ENCODE data around the gene MVB12A.

Gene MVB12A

DNA sequence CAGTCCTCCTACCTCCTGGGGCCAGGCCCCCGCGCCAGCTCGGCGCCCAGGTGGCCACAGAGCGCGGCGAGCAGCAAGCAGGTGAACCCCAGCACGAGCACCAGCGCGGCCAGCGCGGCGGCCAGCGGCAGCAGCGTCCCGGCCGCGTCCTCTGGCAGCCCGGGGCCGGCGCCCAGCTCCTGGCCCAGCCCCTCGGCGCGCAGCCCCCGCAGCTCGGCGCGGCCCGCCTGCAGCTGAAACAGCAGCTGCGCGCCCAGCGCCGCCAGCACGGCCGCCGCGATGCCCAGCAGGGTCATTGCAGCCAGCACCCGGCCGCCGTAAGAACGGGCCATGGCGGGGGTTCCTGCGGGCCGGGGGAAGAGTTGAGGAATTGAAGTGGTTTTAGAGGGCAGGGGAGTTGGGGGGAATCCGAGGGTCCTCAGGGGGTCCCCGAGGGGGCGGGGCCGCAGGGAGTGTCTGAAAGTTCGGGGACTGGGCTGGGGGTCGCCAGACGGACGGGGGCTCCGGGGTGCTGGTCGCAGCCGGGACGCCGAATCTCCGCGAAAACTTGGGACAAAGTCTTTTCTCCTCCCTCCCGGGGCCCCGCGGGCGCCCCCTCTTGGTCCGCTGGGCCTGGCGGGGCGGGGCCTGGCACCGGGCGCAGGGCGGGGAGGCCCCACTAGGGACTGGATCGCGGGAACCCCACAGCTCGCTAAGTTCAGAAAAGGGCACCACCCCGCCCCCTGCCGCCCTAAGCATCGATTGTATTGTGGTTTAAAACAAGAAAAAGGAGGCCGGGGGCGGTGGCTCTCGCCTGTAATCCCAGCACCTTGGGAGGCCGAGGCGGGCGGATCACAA, 28.5 kb downstream of the MVB12A start, which contains the start of gene TMEM221:
TMEM221 (minus strand) TSS at position 538 of the 837 bp plus-strand sequence; CDS start at position 332, 206 bp downstream.
- DNase-seq = peak; percentile 63

DNA sequence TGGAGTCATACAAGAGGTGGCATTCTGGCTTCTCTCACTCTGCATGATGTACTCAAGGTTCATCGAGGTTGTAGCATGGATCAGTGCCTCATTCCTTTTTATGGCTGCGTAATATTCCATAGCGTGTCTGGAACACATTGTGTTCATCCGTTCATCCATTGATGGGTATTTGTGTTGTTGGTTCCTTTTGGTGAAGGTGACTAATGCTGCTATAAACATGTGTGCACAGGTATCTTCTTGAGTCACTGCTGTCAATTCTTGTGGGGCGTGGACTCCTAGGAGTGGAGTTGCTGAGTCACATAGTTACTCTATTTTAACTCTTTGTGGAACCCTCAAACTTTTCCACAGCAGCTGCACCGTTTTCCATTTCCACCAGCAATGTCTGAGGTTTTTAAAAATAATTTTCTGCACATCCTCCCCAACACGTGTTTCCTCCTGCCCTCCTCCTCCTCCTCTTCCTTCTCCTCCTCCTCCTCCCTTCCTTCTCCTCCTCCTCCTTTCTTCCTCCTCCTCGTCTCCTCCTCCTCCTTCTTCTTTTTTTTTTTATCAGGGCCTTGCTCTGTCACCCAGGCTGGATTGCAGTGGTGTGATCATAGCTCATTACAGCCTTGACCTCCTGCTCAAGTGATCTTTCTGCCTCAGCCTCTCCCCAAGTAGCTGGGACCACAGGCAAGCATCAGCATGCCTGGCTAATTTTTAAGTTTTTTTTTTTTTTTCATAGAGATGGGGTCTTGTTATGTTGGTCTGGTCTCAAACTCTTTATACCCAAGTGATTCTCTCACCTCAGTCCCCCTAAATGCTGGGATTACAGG, 30.6 kb downstream of the MVB12A start:
- DNase-seq = no peak

DNA sequence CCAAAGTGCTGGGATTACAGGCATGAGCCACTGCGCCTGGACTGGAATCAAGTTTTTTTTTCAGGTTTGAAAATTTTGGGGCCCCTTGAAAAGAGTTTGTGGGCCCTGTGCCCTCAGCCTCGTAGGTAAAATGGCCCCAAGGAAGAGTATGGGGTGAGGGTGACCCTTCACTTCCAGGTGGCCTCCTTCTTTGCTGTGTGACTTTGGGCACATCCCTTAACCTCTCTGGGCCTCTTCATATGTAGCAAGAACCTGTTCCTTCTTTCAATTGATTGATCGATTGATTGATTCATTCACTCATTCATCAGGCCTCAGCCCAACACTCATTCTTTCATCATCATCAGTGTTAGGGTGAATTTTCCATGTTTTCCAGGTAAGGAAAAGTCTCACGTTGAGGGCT, 32.0 kb downstream of the MVB12A start:
- no peak for DNase-seq

DNA sequence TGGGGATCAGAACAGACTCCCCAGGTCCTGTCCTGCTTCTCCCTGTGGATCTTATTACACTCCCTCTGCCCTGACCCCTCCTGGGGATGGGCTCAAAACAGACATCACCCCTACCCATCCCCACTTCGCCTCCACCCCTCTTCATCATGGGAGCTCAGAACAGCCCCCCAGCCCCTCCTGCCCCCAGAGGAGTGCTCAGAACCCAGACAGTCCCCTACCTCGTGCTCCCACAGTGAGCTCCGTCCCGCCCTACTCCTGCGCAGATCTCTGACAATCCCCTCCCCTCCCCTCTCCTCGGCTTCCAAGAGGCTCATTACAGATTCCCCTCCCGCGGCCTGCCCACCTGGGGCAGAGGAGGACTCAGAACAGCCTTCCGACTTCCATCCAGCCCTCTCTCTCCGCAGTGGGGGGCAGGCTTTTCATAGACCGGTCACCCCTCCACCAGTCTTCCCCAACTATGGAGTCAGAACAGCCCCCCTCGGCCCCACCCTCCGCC, 34.8 kb downstream of the MVB12A start:
- no peak for DNase-seq

DNA sequence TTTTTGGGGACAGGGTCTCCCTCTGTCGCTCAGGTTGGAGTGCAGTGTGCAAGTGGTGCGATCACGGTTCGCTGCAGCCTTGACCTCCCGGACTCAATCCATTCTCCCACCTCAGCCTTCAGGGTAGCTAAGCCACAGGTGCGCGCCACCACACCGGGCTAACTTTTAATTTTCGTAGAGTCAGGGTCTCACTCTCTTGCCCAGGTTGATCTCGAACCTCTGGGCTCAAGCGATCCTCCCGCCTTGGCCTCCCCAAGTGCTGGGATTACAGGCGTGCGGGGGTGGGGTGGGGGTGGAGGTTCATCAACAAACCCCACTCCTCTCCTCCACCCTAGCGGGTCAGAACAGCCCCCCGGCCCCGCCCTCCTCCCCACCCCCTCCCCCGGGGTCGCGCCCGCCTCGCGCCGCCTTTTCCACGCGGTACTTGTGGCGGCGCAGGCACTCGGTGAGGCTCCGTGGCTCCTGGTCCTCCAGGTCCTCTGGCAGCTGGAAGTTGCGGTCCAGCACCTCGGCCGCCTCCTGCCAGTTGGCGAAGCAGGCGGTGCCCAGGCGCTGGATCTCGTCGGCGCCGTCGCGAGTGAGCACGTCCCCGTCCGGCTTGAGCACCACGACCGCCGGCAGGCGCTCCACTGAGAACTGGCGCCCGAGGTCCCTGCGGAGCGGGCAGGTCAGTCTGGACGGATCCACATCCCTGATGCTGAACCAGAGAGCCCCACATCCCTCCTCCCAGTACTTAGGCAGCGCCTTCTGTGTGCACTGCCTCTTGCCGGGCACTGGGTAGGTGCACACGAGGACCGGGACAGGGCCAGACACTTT, 35.7 kb downstream of the MVB12A start:
- DNase-seq = no peak

DNA sequence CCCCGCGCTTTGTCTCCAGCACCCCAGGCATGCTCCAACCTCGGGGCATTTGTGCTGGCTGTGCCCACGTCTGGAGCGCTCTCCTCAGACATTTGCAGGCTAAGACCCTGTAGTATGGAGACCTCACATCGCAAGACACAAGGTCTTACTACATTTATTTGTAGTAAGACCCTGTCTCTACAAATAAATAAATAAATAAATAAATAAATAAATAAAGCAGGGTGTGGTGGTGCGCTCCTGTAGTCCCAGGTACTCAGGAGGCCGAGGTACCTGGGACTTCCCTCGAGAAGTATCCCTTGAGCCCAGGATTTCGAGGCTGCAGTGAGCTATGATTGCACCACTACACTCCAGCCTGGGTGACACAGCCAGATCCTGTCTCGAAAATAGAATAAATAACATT, 36.3 kb downstream of the MVB12A start:
- DNase-seq = no peak

DNA sequence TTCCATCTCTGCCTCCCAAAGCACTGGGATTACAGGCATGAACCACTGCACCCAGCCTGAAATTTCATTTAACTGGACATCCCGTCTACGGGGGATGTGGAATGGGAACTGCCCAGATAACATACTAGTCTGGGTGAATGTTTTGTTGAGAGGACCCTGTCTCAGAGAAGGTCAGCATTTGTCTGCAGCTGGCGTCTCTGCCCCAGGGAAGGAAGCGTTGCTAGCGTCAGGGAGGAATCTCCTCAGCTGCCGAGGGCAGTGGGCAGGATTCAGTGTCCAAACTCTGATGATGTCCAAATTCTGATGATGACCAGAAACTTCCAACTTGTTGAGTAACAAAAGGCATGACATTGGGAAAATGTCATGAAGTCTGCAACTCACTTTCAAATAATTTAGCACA, 37.8 kb downstream of the MVB12A start:
- DNase-seq = no peak

DNA sequence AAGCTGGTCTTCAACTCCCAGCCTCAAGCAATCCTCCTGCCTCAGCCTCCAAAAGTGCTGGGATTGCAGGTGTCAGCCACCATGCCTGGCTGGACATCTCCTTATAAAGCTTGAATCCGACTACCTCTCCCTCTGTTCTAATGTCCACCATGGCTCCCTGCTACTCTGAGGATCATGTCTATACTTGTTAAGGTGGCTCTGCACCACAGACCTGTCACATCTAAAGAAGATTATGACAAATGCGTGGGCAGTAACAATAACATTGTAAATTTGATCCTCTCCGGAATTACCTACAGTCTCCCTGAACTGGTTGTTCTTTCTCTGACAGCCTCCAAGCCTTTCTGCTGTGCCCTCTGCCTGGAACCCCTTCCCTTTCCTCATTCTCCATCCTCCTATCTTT, 39.1 kb downstream of the MVB12A start:
- no peak for DNase-seq

DNA sequence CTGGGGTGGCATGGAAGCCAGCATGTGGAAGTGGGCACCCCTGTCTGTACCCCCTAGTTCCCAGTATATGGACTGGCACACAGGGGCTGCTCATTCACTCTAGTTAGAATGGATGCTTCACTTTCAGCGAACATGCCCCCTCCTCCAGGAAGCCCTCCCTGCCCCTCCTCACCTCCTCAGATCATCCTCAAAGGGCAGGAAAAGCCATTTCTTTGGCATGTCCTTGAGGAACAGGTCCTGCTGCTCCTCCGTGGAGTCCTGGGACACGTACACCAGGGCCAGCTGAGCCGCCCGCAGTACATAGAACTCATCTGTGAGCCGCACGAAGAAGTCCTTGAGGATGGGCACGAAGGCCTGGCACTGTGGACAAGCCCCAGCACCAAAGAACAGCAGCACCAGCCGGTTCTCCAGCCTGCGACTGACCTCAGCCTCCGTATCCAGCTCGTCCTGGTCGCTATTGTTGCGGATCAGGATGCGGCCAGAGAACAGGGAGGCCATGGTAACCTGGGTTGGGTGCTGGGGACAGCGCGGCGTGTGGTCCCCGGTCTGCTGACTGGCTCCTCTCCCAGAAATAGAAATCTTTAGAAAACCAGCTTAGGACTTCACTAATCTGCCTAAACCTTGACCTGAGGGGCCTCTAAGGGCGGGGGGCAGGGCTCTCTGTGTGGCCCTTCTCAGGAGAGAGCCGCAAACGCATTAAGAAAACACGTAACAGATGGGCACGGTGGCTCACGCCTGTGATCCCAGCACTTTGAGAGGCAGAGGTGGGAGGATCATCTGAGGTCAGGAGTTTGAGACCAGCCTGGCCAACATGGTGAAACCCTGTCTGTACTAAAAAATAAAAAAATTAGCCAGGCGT, 40.8 kb downstream of the MVB12A start, which contains the start of gene NXNL1:
NXNL1 (minus strand) TSS at position 555 of the 859 bp plus-strand sequence; CDS start at position 498, 57 bp downstream.
- DNase-seq = no peak

DNA sequence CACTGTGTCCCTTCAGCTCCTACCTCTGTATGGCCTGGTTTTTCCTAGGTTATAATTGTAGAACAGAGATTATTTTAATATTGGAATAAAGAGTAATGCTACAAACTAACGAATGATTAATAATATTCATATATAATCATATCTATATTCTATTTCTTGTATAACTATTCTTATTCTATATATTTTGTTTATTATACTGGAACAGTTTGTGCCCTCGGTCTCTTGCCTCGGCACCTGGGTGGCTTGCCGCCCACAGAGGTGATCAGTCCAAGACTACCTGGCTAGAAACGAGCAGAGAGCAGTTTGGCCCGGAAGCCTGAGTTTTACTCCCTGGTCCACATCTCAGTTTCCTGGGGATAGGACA, 46.6 kb downstream of the MVB12A start:
- no peak for DNase-seq

DNA sequence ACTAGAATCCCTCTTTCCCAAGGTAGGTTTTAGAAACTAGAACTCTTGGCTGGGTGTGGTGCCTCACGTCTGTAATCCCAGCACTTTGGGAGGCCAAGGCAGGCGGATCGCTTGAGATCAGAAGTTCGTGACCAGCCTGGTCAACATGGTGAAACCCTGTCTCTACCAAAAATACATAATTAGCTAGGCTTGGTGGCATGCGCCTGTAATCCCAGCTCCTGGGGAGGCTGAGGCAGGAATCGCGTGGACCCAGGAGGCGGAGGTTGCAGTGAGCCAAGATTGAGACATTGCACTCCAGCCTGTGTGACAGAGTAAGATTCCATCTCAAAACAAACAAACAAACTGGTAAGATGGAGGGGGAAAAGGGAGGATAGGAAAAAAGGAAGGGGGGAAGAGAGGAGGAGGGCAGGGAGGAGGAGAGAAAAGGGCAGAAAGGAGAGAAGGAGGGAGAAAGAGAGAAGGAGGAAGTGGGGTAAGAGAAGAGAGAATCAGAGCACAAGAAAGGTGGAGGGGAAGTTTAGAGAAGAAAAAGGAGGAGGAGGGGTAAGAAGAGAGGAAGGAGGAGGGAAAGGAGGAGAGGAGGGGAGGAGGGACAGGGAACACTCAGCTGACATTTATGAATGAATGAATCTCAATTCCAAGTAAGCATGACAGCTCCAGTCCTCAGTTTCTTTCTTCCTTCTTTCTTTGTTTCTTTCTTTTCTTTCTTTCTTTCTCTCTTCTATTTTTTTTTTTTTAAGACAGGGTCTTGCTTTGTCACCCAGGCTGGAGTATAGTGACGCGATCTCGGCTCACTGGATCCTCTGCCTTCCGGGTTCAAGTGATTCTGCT, 47.8 kb downstream of the MVB12A start:
- DNase-seq = no peak

DNA sequence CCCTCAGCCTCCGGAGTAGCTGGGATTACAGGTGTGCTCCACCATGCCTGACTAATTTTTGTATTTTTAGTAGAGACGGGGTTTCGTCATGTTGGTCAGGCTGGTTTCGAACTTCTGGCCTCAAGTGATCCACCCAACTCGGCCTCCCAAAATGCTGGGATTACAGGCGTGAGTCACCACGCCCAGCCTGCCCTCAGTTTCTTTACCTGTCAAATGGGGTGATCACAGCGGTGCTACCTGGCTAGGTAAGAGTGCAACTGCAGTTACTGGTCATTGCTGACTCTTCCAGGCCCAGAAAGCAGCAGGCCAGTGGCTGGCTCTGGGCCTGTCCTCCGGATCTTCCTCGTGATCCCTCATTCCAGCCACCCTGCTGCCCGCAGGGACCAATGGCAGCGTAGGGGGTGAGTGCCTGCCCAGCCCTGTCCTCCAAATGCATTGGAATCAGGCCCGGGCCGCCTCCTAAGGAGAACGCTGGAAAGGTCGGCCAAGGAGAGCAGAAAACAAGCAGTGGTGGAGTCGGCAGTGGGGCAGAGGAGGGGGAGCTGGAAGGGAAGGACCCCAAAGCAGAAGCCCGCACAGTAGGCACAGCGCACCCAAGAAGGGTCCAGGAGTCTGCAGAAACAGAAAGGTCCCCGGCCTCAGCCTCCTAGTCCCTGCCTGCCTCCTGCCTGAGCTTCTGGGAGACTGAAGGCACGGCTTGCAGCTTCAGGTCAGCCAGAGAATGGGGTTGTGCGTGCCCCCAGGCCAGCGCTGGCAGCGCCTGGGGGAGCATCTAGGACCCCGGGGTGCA, 48.6 kb downstream of the MVB12A start:
- DNase-seq = no peak

DNA sequence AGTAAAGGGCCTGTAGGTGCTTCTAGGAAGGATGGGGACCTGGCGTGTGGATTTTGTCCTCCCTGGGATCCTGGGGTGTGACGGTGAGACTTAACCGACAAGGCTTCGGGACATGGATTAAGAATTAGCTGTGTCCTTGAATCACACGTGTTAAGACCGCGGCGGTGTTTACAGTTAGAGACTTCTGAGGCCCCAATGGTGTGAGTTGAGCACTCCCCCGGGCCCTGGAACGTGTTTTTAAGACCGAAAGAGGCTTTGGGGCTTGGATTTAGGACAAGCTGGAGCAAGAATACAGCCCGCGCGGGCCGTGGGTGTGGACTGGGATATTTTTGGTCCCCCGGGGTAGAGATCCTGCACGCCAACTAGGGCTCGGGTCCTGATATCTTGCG, 49.2 kb downstream of the MVB12A start:
- DNase-seq = no peak

DNA sequence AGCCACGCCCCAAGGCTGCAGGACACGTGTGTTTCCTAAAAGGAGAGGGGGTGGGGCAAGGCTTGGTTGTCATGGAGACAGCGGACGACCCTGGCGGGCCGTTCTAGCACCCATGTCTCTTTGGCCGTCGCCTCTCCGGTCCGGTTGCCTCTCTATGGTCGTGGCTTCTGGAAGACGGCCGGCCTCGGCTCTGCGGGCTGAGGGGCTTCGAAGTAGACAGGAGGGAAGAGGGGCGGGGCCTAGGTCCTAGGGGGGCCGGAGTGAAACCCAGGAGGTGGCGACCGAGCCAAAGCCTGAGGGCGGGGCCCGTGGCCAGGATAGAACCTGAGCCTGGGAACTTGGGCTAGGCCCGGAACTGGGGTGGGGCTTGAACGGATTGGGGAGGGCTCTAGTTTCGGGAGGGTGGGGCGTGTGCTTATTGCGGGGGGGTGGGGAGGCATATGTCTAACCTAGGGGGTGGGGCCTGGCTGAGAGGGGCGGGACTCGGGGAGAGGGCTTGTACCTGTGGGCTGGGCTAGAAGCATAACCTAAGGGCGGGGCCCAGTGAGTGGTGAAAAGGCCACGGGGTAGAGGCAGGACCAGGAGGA, 49.7 kb downstream of the MVB12A start:
- DNase-seq = peak; percentile 92

DNA sequence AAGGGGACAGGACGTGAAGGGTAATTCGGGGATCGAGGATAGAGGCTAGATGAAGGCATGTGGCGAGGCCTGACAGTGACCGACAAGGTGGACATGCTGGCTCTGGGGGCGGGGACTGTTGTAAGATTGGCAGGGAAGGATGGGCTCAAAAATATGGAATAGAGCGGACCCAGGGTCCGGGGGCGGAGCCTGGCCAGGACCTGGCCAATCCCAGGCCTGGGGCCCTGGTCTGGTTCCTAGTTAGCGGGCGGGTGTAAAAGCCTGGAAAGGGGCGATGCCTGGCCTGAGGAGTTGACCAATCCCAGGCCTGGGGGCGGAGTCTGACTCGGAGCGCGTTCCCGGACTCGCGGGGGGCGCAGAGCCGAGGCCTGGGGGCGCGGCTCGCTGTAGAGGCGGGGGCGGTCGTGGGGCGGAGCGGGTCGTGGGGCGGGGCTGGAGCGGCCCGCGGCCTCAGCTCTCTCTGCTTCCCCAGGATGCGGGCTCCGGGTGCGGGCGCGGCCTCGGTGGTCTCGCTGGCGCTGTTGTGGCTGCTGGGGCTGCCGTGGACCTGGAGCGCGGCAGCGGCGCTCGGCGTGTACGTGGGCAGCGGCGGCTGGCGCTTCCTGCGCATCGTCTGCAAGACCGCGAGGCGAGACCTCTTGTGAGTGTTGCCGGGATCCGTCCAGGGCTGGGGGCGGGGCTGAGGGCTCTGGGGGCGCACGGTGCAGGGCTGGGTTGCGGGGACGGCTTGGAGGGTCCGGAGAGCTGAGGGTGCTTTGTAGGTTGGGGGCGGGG, 50.4 kb downstream of the MVB12A start, which contains the start of gene SLC27A1:
SLC27A1 (plus strand) TSS at position 457 of the 774 bp plus-strand sequence; CDS start at position 474, 17 bp downstream.
- DNase-seq = peak; percentile 91

DNA sequence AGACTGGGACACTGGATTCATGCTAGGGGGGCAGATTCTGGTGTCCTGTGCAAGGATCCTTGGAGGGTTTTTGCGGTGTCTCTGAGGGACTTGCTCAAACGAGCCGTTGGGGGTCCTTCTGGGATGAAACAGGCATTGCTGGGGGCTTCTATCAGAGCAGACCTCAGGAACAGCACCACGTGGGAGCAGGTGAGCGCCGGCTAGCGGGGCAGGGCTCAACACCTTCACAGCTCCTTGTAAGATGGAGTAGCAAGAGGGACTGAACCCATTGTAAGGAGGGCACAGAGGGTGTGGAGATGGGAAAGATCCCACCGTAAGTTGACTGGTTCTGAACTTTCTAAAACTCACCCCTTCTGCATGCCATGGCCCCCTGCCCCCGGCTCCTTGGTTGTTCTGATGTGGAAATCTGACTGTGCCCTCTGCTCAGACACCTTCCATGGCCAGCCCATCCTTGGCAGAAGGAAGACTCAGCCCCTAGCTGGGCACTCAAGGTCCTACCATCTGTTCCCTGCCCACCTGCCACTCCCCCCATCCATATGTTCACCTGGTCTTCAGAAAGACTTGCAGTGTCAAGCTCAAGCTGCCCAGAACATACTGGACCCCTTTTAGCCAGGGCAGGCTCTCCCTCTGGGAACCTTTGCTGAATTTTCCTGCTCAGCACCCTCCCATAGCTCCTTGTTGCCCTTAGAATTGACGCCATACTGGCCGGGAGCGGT, 51.7 kb downstream of the MVB12A start:
- no peak for DNase-seq

DNA sequence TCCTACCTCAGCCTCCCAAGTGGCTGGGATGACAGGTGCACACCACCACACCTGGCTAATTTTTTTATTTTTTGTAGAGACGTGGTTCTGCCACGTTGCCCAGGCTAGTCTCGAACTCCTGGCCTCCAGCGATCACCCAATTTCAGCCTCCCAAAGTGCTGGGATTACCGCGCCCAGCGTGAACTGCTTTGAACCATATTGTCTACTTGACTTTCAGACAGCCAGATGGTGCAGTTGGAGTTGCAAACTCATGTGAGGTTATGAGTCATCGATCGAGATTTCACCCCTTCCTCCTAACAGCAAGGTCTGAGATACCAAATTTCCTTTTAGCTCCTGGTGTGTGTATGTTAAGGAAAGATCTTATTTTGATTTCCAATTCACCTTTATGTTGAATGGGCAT, 53.2 kb downstream of the MVB12A start:
- DNase-seq = no peak

Data from activated CD8-positive, alpha-beta memory T cell treated with anti-CD3 and anti-CD28 coated beads, Interleukin-2, amount 50 U/mL, for 4 hours (primary cell).